Stimulated activated CD8-positive, alpha-beta memory T cell treated with anti-CD3 and anti-CD28 coated beads, Interleukin-12 subunit alpha, Interleukin-12 subunit beta, amount 100 ng/mL, for 24 hours (primary cell): Measurements from ENCODE around the gene ESYT3.
"Not testable (repeated sequence)": the region's sequence is repeated elsewhere in the genome, so short reads cannot be mapped to it uniquely, and the experiment has no call there.

Source experiments
- DNase-seq: peaks from one replicate; pipeline ENCODE4 v3.0.0-alpha.2; 2020; ENCODE audit errors: extremely low read depth

Gene ESYT3

DNA sequence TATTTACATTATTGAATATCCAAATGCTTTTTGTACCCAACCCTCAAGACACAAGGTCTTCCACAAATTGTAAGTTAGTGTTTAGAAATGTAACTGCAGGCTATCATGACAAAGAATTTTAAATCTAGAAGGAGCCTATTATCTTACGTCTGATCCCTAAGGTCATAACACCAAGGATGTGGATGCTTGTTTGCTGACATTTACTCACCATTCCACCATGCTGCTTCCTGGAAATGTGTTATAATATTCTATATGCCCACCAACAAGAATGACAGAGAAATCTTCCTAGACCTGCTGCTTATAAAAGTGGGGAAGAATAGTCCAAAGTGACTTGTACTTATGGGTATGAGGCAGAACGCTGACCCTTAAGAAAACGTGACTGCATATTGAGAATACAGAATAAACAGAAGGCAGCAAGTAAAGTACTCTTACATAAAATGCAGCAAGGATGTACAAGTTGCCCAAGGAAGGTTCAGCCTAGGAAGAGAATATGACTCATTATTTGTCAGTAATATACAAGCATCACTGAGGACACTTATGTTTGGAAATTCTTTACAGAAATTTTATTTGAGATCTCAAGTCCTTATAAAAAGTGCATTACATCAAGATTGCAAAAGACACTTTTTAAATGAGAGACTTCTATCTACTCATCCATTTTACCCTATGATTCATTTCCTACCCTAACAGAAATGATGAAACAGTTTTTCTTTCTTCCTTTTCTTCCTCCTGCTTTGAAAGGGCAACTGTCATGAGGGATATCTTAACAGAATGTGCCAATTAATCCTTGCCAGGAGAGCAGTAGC, 59.6 kb downstream of the ESYT3 start:
- no peak for DNase-seq

DNA sequence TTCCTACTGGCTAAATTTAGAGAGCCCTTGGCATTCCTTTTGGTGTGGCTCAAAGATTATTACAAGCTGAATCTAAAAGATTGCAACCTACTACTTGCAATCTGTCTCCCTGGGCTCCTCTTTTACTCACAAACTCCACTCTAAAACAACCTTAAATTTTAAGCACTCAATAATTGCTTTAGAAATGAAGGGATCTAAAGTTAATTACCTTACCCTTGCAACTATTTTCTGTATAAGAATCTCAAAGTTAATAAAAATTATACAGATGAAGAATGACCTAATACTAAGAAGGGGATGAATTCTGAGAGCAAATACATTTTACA, 60.2 kb downstream of the ESYT3 start:
- DNase-seq = no peak

DNA sequence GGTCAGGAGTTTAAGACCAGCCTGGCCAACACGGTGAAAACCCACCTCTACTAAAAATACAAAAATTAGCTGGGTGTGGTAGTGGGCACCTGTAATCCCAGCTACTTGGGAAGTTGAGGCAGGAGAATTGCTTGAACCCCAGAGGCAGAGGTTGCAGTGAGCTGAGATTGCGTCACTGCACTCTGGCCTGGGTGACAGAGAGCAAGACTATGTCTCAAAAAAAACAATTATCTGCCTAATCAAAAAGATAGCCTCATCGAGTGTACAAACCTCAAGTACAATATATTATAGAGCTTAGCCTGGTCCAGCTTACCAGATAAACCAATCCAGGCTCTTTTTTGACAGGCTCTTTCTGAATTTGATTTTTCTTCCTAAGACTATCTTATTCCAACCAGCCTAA, 61.2 kb downstream of the ESYT3 start:
- not testable (repeated sequence) for DNase-seq

DNA sequence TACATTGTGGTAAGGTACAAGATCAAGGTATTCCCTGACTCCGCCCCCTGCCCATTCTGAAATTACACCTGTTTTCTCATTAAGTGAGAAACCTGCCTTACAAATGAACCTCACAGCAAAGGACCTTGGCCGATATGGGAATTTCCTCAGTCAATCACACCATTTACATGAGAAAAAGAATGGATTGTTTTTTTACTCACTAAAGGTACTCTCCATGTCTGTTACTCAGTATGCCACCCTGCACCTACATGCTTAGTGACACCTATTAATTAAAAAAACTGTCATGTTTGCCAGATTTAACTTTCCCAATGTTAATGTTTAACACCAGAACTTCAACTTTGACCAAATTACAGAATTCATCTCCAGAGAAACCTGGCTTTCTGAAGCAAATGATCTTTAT, 62.0 kb downstream of the ESYT3 start:
- no peak for DNase-seq

DNA sequence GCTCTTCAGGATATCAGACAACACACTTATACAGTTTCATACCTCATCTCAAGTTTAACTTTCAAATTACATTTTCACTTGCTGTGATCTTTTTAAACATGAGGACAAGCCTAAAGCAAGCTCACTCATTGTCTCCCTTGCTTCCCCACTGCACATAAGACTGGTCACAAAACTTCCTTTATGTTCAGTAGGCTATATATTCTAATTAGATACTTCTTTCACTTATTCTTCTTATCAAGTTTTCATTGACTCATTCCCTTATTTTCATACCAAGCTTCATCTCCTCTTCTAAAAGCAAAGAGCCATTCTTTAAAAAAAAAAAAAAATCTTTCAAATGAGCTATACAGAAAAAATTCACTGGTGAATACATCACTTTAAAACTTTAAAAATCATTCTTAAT, 62.6 kb downstream of the ESYT3 start:
- no peak for DNase-seq

DNA sequence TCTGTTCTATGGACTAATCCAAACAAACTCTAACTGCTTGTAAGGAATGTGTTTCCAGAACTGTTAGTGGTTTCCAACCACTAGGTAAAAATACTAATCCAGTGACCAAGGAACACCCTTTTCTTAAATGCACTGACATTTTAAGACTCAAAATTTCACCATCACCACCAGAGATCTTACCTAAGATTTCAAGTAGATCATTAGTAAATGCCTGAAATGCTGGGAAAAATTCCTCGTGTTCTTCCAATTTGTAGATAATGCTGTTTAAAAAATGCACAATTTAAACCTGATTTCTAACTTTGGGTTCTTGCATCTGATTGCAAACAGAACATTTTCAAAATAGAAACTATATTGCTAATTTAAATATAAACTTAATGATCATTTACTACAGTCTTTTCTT, 63.4 kb downstream of the ESYT3 start:
- DNase-seq = no peak

DNA sequence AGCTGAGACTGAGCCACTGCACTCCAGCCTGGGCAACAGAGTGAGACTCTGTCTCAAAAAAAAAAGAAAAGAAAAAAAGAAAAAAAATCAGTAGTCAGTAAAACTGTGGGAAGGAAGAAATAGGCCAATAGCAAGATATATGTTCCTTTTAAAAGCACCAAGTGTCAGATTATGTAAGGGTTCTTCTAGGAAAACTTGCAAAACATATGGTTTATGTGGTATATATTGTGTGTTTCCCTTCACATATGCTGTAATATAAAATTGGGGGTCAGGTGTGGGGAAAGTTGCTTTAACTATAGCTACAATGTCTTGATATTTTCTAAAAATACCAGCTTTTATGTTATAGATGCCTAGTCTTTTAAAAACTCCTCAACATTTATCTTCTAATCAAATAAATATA, 64.6 kb downstream of the ESYT3 start:
- DNase-seq = no peak

DNA sequence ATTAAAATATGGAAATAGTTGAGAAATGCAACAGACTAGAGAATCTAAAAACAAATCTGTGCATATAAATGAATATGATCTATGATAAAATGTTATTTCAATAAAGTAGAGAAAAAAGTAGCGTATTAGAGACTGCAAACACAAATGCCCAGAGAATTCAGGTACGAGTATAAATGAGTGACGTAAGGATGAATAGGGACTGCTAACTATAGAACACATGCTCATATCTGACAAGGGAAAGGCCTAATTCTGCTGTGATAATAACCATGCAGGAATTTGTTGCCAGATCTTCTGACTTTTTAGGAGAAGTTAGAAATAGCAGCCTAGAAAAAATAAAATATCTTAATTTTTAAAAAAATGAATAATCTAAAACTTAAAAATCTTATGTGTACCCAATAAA, 73.1 kb downstream of the ESYT3 start:
- no peak for DNase-seq

DNA sequence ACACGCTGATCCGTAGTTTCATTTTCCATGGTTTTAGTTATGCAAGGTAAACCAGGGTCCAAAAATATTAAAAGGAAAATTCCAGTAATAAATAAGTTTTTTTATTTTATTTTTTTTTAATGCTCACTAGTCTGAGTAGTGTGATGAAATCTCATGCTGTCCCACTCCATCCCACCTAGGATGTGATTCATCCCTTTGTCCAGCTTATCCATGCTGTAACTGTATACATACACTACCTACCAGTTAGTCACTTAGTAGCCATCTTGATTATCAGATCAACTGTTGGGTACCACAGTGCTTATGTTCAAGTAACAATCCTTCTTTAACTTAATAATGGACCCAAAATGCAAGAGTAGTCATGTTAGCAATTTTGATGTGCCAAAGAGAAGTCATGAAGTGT, 75.2 kb downstream of the ESYT3 start:
- DNase-seq = no peak

DNA sequence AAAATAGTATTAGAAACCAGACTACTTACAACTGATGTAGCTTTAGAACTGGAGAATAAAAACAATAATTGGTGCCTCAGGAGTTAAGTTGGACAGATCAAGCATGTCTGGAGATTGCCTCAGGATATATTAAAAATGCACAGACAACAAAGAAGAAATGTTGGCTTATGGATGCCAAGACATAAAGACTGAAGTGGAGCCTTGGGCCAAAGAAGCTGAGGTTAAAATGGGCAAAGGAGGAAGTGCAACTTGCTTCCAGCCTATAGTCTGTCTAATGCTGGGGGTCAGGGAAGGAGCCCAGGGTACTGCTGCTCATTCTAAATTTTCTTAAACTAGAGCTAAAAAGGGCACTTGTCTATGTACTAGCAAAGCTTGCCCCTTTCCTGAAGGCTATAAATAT, 77.5 kb downstream of the ESYT3 start:
- DNase-seq = no peak

DNA sequence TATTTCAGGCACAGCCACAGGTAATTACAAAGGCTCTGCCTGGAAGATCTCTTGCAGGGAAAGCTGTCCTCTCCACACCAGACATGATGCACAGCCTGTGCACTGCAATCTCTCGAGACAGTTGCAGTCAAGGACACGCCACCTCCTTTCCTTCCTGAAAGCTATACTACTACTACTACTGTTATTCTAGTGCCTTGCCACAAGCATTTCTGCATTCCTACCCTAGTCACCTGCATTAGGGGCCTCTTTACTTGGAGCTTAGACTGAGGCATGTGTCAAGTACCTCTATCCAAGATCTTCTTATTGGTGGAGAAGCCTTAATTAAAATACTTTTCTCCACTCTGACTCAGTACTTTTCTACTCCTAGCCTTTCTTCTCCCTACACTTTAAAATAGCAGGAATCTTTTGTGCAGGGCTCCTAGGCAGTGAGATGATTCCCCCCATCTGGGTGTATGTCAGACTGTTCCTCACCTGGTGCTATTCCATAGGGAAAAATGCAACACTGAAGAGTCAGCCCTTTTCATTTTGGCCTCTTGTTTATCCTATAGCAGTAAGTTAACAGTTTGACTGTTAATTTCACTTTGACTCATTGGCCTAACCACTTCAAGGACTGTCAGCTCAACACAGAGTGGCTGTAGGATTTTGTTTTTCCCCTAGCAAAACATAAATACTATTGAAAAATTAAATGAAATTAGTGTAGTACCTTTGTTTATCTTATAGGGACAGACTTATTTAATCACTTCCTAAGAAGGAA, 78.9 kb downstream of the ESYT3 start:
- DNase-seq = no peak

DNA sequence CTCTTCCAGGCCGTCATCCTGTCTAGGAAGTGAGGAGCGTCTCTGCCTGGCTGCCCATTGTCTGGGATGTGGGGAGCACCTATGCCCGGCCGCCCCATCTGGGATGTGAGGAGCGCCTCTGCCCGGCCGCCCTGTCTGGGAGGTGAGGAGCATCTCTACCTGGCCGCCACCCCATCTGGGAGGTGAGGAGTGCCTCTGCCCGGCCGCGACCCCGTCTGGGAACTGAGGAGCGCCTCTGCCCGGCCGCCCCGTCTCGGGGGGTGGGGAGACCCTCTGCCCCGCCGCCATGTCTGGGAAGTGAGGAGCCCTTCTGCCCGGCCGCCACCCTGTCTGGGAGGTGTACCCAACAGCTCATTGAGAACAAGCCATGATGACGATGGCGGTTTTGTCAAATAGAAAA, 87.0 kb downstream of the ESYT3 start:
- not testable (repeated sequence) for DNase-seq
